ENCODE data around the gene MRNIP. TPM values are rescaled to one million over a fixed set of nuclear protein-coding genes. Genes with fewer than 3 reads are reported as not detected.

Gene MRNIP
- total and polyA plus RNA-seq, 2 of the 4 experiments (the other 2 are of a cell fraction) = 6.6 to 24.7 TPM

DNA sequence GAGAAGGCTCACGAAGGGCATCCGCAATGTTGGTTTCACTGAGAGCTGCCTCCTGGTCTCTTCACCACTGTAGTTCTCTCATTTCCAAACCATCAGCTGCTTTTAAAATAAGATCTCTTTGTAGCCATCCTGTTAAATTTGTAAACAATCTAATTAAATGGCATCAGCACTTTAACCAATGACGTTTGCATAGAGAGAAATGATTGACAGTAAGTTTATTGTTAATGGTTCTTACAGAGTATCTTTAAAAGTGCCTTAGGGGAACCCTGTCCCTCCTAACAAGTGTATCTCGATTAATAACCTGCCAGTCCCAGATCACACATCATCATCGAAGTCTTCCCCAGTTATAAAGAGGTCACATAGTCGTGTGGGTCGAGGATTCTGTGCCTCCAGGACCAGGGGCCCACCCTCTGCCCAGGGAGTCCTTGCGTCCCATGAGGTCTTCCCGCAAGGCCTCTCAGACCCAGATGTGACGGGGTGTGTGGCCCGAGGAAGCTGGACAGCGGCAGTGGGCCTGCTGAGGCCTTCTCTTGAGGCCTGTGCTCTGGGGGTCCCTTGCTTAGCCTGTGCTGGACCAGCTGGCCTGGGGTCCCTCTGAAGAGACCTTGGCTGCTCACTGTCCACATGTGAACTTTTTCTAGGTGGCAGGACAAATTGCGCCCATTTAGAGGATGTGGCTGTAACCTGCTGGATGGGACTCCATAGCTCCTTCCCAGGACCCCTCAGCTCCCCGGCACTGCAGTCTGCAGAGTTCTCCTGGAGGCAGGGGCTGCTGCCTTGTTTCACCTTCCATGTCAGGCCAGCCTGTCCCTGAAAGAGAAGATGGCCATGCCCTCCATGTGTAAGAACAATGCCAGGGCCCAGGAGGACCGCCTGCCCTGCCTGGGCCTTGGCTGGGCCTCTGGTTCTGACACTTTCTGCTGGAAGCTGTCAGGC is 21.3 kb downstream of the MRNIP start:
- 88% methylated on average over 9 of the region's 15 CpGs; no CpG with 5 or more reads in 1 of the 2 experiments for WGBS, 2 experiments (ENCODE audit: extremely low coverage in 2 of 2, insufficient read length in 1 of 2)
- Histone ChIP-seq H3K56ac (ENCODE audit: extremely low read depth, insufficient read depth, low read length) (no peak overlapping the region), H3K79me1 (ENCODE audit: low read depth in 1 of 2, low read length in 2 of 2) (peaks cover 9 to 28% of the 10 kb centered on the region in 2 experiments; a peak in 3 of 4 replicates), H2AFZ (replicated peaks; ENCODE audit: low read length, poor library complexity) (peak overlapping the region; percentile 67), H2BK15ac (ENCODE audit: low read depth, low read length) (no peak overlapping the region), H2BK5ac (ENCODE audit: low read depth, low read length, poor library complexity, severe bottlenecking) (no peak overlapping the region), H3K18ac (ENCODE audit: low read depth, low read length) (no peak overlapping the region), H4K91ac (ENCODE audit: insufficient read depth, low read depth, low read length) (no peak overlapping the region), H3K23ac (ENCODE audit: low read depth, low read length) (no peak overlapping the region), H4K5ac (ENCODE audit: low read depth, low read length) (no peak overlapping the region), H3K27me3 (ENCODE audit: control insufficient read depth, insufficient read depth, low read length) (no peaks in the 10 kb centered on the region), H2BK120ac (ENCODE audit: low read depth, low read length) (no peak overlapping the region), H3K4me2 (ENCODE audit: low read depth, low read length) (no peak overlapping the region), H2BK20ac (ENCODE audit: low read depth, low read length) (no peak overlapping the region), H3K14ac (replicated peaks; ENCODE audit: low read depth, low read length) (no peak overlapping the region), H3K4me3 (ENCODE audit: insufficient read depth, low read depth, low read length) (no peak overlapping the region), H3K4me1 (ENCODE audit: control insufficient read depth, insufficient read depth, low read length) (no peaks in the 10 kb centered on the region), H3K36me3 (ENCODE audit: control insufficient read depth, insufficient read depth, low read length) (peaks cover 61% of the 10 kb centered on the region), H3K9me3 (ENCODE audit: control insufficient read depth, insufficient read depth, low read length) (no peaks in the 10 kb centered on the region), H3K27ac (ENCODE audit: insufficient read depth, low read length) (no peak overlapping the region), H3K9me1 (ENCODE audit: insufficient read depth, low read length) (no peaks in the 10 kb centered on the region; the same call in none of the 2 replicates), H4K20me1 (ENCODE audit: insufficient read depth, low read length) (peaks cover 56% of the 10 kb centered on the region), H2AK5ac (ENCODE audit: low read depth, low read length) (no peak overlapping the region), H4K8ac (ENCODE audit: low read depth in 2 of 2, low read length in 2 of 2) (no peak overlapping the region), H3K4ac (ENCODE audit: low read depth, low read length) (no peak overlapping the region), H3K9ac (ENCODE audit: low read depth, low read length) (no peak overlapping the region), H2AK9ac (replicated peaks; ENCODE audit: low read depth, low read length, poor library complexity) (peak overlapping the region; percentile 33)
- intact Hi-C loops (cut with micrococcal nuclease) = no loop called here
- POLR2A ChIA-PET (ENCODE audit: unreplicated experiment) = no interaction called here
- DNase-seq = no peak
- dilution Hi-C loops (cut with HindIII; ENCODE audit: low sequenced_read_pairs, unreplicated experiment) = no loop called here
- in situ Hi-C loops (cut with MboI; ENCODE audit: low sequenced_read_pairs) = no loop called here
- no peak for TF ChIP-seq RFX5 (IDR thresholded peaks at IDR 0.05; ENCODE audit: low read depth, low read length)
- no peak for TF ChIP-seq MAFK (IDR thresholded peaks at IDR 0.05; ENCODE audit: low read depth, low read length)
- TF ChIP-seq, protein P1, sequence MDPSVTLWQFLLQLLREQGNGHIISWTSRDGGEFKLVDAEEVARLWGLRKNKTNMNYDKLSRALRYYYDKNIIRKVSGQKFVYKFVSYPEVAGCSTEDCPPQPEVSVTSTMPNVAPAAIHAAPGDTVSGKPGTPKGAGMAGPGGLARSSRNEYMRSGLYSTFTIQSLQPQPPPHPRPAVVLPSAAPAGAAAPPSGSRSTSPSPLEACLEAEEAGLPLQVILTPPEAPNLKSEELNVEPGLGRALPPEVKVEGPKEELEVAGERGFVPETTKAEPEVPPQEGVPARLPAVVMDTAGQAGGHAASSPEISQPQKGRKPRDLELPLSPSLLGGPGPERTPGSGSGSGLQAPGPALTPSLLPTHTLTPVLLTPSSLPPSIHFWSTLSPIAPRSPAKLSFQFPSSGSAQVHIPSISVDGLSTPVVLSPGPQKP (IDR thresholded peaks at IDR 0.05; ENCODE audit: borderline replicate concordance, low read depth, low read length) = no peak
- no peak for TF ChIP-seq POLR2A (IDR thresholded peaks at IDR 0.05; ENCODE audit: low read depth, low read length)
- no peak for TF ChIP-seq SMC3 (IDR thresholded peaks at IDR 0.05; ENCODE audit: low read depth, low read length)
- TF ChIP-seq NFE2L2 (IDR thresholded peaks at IDR 0.05; ENCODE audit: low read depth, low read length) = no peak
- no peak for TF ChIP-seq MAZ (IDR thresholded peaks at IDR 0.05; ENCODE audit: borderline replicate concordance, low read depth, low read length)
- no peak for TF ChIP-seq CHD1 (IDR thresholded peaks at IDR 0.05; ENCODE audit: low read depth, low read length)
- no peak for TF ChIP-seq MXI1 (IDR thresholded peaks at IDR 0.05; ENCODE audit: borderline replicate concordance, low read depth, low read length)
- no peak for TF ChIP-seq RAD21 (IDR thresholded peaks at IDR 0.05; ENCODE audit: low read length)
- TF ChIP-seq CEBPB (IDR thresholded peaks at IDR 0.05; ENCODE audit: low read depth, low read length) = no peak
- no peak for TF ChIP-seq FOS (IDR thresholded peaks at IDR 0.05; ENCODE audit: low read depth, low read length)
- TF ChIP-seq BHLHE40 (IDR thresholded peaks at IDR 0.05; ENCODE audit: low read depth, low read length) = no peak
- TF ChIP-seq, protein P2, sequence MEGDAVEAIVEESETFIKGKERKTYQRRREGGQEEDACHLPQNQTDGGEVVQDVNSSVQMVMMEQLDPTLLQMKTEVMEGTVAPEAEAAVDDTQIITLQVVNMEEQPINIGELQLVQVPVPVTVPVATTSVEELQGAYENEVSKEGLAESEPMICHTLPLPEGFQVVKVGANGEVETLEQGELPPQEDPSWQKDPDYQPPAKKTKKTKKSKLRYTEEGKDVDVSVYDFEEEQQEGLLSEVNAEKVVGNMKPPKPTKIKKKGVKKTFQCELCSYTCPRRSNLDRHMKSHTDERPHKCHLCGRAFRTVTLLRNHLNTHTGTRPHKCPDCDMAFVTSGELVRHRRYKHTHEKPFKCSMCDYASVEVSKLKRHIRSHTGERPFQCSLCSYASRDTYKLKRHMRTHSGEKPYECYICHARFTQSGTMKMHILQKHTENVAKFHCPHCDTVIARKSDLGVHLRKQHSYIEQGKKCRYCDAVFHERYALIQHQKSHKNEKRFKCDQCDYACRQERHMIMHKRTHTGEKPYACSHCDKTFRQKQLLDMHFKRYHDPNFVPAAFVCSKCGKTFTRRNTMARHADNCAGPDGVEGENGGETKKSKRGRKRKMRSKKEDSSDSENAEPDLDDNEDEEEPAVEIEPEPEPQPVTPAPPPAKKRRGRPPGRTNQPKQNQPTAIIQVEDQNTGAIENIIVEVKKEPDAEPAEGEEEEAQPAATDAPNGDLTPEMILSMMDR (conservative IDR thresholded peaks at IDR 0.05; ENCODE audit: low read depth, low read length) = no peak
- TF ChIP-seq, protein P3, sequence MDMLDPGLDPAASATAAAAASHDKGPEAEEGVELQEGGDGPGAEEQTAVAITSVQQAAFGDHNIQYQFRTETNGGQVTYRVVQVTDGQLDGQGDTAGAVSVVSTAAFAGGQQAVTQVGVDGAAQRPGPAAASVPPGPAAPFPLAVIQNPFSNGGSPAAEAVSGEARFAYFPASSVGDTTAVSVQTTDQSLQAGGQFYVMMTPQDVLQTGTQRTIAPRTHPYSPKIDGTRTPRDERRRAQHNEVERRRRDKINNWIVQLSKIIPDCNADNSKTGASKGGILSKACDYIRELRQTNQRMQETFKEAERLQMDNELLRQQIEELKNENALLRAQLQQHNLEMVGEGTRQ (IDR thresholded peaks at IDR 0.05; ENCODE audit: low read depth, low read length) = no peak
- CTCF ChIA-PET = no interaction called here
- BruUV-seq (replicated peaks) = no TSS peak
- no peak for ATAC-seq (ENCODE audit: low read depth)

All from IMR-90 (cell line).